GM18907 (cell line): Measurements from ENCODE around the gene NFE2.
"Not testable (repeated sequence)": the region's sequence is repeated elsewhere in the genome, so short reads cannot be mapped to it uniquely, and the experiment has no call there.

Experiments
- ATAC-seq: cut with Tn5 transposase; IDR thresholded peaks from one replicate; pipeline ENCODE4 v1.9.1; 2021; ENCODE audit warnings: mild to moderate bottlenecking, moderate library complexity; ENCODE audit not compliant: unreplicated experiment

NFE2 gene

DNA sequence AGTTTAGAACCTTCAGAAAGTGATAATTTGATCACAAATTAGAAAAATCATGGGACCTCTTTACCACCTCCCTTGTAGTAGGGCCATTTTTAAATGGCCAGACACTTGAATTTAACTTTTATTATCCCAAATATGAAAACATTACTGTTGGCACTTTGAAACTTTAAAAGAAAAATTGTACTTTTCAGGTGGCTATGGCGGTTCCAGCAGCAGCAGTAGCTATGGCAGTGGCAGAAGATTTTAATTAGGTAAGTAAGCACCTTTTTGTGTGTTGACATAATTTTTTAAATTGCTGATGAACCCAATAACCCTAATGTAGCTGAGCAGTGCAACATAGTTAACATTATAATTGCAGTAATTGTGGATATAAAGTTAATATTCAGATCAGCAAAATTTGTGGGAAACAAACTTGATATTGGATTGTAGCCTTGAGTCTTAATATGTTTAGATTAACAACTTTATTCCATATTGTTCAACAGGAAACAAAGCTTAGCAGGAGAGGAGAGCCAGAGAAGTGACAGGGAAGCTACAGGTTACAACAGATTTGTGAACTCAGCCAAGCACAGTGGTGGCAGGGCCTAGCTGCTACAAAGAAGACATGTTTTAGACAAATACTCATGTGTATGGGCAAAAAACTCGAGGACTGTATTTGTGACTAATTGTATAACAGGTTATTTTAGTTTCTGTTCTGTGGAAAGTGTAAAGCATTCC is 16.6 kb downstream of the NFE2 start:
- not testable (repeated sequence) for ATAC-seq

DNA sequence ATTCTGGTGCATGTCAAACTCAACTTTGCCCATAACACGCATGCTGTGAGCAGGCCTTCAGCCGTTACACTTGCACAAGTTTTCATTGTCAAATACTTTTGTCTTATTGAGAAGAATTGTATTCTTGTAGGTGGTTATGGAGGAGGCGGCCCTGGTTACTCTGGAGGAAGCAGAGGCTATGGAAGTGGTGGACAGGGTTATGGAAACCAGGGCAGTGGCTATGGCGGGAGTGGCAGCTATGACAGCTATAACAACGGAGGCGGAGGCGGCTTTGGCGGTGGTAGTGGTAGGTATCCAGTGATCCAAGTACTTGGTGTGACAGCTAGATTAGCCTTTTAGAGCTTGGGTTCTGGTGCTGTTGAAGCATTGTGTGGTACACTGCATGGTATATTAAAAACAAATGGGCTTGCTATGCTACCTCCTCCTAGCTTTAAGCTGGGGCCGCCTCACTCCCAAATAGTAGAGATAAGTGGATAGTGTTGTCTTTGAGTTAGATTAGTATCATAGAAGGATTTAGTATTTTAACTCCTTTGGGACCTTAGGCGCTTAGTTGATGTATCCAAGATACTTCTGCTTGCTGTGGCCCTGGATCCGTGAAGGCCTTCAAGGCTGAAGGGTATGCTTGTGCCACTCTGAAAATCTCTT is 17.7 kb downstream of the NFE2 start:
- no peak for ATAC-seq

DNA sequence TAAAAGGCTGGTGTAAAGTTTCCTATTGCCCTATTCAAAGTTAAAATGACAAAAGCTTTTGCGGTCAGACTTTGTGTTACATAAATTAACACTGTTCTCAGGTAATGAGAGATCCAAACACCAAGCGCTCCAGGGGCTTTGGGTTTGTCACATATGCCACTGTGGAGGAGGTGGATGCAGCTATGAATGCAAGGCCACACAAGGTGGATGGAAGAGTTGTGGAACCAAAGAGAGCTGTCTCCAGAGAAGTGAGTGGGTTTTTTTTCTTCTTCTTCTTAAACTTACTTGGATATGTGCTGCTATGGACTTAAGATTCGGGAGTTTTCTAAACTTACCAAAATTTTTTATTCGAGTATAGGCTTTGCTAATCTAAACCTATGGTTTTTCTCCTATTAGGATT is 19.1 kb downstream of the NFE2 start:
- not testable (repeated sequence) for ATAC-seq

DNA sequence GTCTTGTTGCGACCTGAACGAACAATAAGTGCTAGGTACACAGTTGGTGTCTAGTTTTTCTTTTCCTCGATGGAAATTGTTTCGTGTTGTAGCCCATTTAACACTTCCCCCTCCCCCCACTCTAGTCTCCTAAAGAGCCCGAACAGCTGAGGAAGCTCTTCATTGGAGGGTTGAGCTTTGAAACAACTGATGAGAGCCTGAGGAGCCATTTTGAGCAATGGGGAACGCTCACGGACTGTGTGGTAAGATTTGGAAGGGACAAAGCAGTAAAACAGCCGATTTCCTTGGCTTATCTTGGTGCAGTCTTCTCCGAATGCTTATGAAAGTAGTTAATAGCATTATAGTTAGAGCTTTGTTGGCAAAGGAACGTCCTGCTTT is 19.6 kb downstream of the NFE2 start:
- ATAC-seq: not testable (repeated sequence)

DNA sequence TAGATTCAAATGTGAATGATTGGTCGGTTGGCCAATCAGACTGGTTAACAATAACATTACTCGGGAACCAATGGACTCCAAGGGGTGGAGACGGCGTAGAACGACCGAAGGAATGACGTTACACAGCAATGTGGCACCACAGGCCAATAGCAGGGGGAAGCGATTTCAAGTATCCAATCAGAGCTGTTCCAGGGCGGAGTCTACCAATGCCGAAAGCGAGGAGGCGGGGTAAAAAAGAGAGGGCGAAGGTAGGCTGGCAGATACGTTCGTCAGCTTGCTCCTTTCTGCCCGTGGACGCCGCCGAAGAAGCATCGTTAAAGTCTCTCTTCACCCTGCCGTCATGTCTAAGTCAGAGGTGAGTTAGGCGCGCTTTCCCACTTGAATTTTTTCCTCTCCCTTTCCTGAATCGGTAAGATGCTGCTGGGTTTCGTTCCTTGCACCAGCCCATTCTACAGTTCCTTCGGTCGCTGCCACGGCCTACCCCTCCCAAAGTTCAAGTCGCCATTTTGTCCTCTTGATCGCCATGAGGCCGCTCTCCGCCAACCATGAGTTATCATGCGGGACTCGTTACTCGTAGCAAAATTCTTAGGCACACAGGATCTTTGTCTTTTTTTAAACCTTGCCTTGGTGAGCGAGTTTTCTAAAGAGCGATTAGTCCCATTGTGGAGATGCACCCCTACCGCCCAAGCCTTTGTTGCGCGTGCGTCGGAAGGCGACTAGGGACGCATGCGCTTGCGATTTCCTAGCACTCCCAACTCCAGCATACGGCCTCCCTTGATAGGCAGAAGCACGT is 20.2 kb downstream of the NFE2 start, which contains the start of gene HNRNPA1:
HNRNPA1 (plus strand) TSS at position 259 of the 793 bp plus-strand sequence; CDS start at position 341, 82 bp downstream.
- ATAC-seq: peak; percentile 92

DNA sequence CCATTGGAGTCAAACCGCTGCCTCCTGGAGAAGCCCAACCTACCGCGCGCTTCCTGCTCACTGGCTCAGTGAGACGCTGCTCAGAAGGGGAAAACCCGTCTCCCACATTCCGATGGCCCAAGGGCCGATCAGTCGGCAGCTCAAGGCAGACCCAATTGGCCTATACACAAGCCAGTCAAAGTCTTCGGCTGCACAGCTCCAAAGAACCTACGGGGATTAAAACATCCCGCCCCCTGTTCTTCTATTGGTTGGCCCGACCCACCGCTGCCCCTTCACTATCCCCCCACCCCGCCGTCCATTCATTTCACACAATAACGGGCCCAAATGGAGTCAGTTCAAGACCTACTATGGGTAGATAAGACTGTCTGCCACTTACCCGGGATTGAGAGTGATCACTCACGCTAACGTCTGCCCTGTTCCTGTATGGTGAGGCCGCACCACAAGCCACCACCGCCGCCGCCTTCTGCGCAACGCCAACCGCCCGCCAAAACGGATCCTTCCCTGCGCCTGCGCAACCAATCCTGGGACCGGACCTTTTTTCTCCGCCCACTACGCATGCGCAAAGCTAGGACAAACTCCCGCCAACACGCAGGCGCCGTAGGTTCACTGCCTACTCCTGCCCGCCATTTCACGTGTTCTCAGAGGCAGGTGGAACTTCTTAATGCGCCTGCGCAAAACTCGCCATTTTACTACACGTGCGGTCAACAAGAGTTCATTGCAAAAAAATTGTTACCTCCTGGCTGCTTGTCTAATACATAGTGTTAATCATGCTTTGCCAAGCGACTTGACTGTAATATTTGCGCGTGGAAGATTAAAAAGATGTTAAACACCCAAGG is 21.0 kb downstream of the NFE2 start, which contains the start of gene CBX5:
CBX5 (minus strand) TSS at position 491 of the 836 bp plus-strand sequence. CDS start 22,472 bp downstream, outside the sequence.
- ATAC-seq: peak; percentile 78

DNA sequence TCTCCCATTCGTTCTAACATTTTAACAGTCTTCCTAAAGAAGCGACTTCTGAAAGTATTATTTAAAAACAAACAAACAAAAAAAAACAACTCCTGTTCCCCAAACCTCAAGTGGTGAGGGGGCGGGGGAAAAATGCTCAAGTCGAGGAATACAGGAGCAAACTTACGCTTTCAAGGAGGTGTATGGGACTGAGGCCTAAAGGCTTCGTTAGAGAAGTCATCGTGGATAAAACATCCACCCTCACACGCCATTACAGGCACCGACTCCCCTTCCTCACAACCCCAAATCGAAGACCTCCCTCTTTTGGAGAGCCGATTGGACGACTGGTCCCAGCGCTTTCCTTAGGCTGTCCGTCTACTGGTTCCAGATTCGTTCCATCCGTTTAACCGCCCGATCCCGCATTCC is 21.6 kb downstream of the NFE2 start:
- ATAC-seq: peak; percentile 2

DNA sequence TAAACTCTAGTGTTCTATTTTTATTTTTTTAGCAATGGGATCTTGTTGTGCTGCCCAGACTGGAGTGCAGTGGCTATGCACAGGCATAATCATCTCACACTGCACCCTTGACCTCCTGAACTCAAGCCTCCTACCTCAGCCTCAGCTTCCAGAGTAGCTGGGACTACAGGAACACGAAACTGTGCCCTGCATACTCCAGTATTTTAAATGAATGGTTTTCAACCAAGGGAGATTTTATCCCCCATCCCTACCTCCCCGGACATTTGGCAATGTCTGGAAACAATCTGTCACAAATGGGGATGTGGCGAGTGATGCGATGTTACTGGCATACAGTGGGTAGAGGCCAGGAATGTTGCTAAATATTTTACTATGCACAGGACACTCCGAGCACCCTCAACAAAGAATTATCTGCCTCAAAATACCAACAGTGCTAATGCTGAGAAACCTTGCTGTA is 23.0 kb downstream of the NFE2 start:
- ATAC-seq: no peak

DNA sequence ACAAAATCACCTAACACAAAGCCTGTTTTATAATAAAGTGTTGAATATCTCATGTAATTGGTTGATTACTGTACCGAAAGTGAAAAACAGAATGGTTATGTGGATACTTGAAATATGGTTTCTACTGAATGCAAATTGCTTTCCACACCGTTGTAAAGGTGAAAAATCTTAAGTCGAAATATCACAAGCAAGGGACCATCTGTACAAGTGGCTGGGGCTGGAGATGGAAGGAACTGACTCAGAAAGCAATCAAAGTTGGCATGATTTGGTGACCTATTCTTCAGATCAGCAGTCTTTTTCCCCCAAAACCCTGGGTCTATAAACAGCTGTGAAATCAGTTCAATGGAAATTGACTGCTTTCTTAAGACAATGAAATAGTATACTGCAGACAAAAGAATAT is 24.4 kb downstream of the NFE2 start:
- no peak for ATAC-seq

DNA sequence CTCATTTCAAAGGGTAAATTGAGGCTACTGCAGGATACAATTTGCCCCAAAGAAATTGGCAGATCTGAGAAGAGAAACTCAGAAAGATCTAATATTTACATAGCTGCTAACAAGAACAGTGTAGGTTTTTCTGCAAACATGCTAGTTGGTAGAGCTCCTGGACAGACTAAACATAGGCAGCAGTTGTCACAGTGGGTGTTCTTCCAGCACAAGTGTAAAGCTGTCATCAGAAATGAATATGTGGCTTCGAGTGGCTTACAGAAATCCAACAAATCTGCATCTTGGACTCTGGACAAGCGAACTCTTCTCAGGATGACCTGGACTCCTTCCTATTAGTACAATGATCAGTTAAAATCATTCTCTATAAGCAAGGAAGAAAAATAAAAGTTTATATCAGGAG is 26.8 kb downstream of the NFE2 start:
- no peak for ATAC-seq

DNA sequence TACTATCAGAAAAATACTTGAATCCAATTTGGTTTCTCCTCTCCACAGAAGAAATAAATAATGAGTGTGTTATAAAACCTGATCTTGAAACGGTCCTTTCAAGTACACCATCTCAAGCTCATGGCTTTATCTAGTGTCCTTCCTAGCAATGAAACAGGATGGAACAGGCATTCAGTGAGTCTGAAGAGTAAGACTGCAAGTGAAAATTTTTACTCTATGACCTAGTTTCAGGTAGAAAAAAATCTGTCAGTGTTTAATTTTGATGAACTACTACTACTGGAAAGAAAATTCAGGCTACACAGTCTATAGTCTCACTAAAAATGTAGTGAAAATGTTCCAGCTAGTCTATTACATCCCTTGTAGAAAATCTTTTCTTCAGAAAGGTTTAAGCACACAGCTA is 28.6 kb downstream of the NFE2 start:
- ATAC-seq: no peak

DNA sequence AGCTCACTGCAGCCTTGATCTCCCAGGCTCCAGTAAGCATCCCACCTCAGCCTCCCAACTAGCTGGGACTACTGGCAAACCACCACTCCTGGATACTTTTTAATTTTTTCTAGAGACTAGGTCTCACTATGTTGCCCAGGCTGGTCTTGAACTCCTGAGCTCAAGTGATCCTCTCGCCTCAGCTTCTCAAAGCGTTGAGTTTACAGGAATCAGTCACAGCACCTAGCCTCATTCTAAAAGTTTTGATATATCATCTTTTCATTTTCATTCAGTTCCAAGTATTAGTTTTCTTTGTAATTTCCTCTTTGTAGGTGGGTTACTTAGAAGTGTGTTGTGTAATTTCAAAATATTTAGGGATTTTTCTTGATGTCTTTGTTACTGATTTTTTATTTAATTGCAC is 30.5 kb downstream of the NFE2 start:
- ATAC-seq: no peak

DNA sequence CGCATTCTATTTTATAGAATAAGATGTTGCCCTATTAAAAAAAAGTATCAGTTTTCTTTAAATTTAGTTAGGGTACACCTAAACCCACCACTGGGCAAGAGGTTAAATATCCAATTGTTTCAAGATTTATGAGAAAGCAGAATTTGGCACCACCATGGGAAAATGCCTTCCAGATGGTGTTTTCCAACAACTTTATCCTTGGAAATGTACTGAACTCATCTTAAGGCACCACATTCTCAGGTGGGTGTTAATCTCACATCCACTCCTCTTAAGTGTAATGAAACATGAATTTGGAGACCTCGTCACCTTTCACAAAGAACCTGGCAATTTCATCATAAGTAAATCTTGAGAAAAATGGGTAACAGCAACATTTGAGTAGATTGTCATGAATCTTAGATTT is 34.0 kb downstream of the NFE2 start:
- no peak for ATAC-seq

DNA sequence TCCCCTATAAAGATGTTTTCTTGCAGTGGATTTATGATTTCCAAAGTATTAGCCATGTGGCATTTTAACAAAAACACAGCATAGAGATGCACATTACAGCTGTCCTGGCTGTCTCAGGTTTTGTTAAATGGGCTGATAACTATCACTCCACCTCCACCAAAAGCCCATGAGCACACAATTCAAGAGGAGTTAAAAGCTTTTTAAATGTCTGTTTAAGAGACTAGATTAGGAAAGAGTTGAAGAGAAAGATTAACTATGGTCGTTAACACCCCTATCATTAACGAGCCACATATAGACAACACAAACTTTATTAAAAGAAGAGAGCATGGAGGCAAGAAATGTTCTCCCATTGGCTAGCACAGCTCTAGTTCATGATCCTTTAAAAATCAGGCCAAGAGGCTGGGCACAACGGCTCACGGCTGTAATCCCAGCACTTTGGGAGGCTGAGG is 35.4 kb downstream of the NFE2 start:
- ATAC-seq: no peak

DNA sequence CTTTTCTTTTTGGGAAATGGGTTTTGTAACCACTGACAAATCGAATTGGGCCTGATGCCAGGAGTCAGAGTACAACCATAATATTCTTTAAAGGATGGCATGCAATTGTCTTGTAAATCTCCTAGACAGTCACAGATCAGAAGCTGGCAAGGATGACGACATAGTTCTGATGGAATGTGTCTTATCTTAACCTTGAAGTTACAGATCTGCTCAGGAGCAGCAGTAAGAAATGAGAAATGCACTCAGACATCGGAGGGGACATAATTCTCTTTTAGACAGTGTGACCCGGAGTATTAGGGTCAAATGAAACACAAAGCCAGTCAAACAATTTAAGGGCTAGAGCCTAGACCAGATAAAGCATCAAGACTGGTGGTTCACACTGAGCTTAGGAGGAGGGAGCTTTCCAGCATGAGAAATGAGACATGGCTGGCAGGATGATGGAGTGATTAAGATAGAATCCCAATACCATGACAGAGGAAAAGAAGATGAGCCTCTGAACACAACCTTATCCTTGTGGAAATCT is 38.4 kb downstream of the NFE2 start:
- no peak for ATAC-seq

DNA sequence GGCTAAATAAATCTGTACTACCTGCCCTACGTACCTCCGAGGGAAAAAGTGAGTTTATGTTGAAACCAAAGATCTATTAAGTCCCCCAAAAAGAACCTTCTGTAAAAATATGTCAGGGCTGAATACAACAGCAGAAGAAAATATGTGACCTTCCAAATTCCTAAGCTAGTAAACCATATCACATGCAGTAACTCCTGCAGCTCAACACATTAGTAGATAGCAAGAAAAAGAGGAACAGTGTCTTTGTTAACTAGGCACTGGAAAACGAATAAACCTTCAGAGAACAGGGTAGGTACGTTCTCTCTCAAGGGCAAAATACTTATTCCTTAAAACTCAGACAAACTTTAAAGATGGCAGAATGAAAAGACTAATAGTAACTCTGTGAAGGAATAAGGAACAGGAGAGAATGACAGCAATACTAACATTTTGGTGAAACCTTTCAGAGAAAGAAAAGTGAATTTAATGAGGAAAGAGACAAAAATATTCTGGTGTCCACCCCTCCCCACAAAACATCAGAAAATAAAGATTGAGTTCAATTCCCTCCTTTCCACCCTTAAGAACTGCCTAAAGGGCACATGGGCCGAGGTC is 38.9 kb downstream of the NFE2 start:
- ATAC-seq: no peak

DNA sequence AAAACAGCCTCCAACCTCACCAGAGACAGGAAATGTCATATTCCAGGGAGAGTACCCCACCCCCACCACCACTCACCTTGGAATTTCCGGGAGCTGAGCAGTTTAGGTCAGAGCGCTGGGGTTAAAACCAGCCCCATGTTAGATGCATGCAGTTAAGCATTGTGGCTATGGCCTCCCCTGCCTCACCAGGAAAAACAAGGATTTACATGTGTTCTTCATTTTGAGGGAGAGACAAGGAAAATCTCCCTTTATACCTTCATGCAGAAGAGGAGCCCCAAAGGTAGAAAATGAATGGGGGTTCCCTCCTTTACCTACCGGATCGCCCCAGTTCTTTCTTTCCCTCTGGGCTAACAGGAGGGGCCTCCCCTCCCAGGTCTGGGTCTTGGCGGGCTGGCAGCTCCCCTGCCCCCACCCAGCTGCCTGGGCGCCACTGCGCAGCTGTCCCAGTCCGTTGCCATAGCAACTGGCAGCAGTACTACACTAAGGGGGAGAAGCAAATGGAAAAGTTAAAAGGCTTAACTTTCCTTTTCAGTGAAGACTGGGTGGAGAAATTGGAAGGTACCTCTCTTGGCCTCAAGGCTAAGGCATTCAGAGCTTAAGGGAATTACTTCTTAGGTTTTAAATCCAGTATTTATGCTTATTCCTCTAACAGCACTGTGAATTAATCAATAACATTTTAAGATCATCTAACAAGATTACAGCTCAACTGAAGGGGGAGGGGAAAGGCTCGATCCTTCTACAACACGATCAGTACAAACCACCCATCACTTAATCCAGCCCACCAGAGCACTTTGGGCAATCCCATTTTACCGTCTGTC is 41.4 kb downstream of the NFE2 start:
- ATAC-seq: peak; percentile 83

DNA sequence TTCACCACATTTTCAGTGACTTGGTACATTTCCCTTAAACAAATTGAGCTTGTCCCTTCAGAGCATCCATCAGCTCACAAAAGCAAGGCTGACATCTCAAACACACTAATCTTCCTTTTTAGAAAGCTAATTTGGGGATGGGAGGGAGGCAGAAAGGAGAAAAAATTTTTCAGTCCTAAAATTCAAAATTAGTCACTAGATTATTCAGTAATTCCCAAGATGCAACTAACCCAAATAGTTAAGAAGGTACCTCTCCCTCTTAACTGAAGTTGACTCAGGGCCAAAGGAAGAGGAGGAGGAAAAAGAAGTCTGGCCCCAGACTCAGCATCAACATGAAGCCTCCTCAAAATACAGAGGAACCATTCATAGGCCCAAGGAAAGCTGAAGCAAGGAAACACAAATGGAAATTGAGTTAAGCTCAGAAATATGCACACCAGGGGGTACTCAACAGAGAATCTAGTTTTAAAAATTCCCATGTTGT is 42.6 kb downstream of the NFE2 start:
- ATAC-seq: no peak

DNA sequence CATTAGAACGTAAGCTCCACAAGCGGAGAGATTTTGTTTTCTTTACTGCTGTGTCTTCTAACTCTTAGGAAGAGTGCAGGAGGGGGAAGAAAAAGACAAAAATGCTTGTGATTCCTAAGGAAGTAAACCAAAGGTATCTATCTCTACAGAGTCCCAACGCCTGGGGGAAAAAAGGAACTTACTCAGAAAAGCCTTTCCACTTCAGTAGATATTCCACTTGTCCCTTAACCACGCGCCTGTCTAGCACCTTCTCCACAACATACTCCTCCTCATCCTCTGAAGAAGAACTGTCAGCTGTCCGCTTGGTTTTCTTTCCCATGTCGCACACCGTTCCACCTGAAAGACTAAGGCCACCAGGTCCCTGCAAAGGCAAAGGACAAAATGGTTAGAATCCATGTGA is 43.5 kb downstream of the NFE2 start:
- no peak for ATAC-seq
